ENCODE data around the gene PMAIP1.

The PMAIP1 gene

GRCh38 chr18:59915606-59916005, 15.8 kb downstream of the PMAIP1 start:
- DNase-seq (ENCODE audit: low read depth) = no peak

DNA sequence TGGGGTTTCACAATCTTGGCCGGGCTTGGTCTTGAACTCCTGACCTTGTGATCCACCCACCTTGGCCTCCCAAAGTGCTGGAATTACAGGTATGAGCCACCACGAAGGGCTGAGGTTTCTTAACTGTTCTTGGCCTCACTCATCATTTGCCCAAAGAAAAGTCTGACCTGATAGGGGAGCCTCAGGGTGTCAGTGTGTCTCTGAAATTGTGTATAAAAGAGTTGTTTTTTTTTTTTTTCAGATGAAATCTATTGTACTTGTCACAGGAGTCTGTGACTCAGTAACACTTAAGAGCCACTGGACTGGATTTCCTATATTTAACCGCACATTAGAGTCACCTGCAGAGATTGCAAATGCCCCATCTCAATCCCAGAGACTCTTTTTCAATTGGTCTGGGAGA, 16.9 kb downstream of the PMAIP1 start:
- DNase-seq (ENCODE audit: low read depth) = no peak

- no peak for DNase-seq (ENCODE audit: low read depth)
Measured at GRCh38 chr18:59917422-59917821, 17.6 kb downstream of the PMAIP1 start.

DNA sequence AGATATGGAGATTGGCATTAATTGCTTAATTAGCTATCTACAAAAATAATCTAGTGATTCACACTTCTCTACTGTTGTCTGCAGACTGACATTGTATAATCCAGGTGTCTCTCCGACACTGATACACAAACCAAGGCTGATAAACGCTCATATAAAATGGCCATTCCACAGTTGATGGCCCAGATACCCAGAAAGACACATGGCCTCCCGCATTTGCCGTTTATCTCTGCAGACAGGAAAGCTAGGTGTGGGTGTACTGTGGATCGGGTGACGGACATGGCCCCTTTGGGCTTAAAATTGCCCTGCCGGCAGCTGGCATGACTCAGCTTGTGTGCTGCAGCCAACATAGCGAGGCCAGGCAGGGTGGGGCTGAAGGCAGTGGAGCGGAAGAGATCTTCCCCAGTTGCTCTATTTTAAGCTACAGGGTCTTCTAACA, 18.5 kb downstream of the PMAIP1 start:
- no peak for DNase-seq (ENCODE audit: low read depth)

DNA sequence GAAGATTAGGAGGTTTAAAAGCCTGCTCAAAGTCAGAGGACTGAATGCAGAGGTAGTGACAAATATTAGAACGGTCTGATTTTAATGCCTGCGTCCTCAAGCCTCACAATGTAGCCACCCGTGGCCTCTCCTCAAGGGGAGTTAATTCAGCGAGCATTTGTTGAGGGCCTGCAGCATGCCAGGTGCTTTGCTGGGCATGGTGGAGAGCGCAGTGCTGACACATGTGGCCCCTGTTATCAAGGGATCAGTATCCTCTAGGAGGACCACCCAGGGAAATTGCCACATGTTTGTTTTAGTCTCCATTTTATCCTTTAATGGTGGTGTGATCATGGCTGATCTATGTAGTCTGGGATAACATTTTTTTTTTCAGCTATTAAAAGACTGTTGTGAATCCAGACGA, 19.2 kb downstream of the PMAIP1 start:
- no peak for DNase-seq (ENCODE audit: low read depth)

DNA sequence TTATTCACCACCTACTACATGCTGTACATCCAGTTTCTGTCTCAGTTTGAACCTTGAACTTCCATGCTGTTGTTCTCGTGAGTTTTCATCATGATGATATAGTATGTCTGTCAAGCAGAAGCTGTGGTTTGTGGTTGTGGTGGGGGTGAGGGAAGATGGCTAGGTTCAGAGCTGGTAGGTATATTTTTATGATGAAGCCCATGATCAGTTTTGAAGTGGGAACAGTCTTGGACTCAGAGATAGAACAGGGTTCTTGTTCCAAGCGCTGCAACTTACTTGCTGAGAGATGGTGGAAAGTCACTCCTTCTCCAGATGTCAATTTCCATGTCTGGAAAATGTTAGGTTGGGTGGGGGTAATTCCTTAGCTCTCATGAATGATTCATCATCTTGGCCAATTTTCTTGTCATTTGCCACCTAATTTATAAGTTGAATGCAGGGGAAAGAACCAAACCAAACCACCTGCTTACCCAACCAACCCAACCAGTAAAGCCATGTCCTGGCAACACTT, 21.6 kb downstream of the PMAIP1 start:
- DNase-seq (ENCODE audit: low read depth) = peak; percentile 17

DNA sequence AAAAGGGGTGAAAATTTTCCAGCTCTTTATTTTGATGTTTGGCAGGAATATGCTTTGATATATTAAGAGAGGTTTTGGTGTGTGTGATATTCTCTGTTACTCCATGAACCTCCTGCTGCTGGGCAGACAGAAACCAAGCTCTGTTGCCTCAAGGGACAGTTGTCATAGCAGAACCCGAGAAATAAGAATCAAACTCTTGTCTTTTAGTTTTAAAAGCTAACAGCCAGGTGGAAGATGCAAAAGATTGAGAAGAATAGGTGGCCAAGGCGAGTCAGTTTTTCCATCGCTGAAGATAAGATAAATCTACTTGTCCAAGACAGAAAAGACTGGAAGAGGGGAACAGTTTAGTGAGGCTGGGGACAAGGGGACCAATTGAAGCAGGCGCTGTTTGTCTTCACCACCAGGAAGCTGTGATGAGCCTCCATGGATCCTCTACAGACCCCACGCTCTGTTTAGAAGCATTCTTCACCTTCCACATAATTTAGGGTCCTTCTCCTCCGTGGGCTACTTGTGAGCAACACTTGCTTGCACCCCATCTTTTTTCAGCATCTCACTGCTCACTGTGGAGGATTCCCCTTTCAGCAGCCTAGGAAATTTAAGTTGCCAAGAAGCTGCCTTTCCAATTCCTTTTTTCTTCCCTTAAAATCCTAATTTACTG, 23.9 kb downstream of the PMAIP1 start:
- DNase-seq (ENCODE audit: low read depth) = no peak

- no peak for DNase-seq (ENCODE audit: low read depth)
Measured at GRCh38 chr18:59926131-59926530, 26.3 kb downstream of the PMAIP1 start.

- DNase-seq (ENCODE audit: low read depth) = no peak
Measured at GRCh38 chr18:59927246-59927825, 27.5 kb downstream of the PMAIP1 start.

GRCh38 chr18:59928201-59928600, 28.4 kb downstream of the PMAIP1 start:
- no peak for DNase-seq (ENCODE audit: low read depth)

DNA sequence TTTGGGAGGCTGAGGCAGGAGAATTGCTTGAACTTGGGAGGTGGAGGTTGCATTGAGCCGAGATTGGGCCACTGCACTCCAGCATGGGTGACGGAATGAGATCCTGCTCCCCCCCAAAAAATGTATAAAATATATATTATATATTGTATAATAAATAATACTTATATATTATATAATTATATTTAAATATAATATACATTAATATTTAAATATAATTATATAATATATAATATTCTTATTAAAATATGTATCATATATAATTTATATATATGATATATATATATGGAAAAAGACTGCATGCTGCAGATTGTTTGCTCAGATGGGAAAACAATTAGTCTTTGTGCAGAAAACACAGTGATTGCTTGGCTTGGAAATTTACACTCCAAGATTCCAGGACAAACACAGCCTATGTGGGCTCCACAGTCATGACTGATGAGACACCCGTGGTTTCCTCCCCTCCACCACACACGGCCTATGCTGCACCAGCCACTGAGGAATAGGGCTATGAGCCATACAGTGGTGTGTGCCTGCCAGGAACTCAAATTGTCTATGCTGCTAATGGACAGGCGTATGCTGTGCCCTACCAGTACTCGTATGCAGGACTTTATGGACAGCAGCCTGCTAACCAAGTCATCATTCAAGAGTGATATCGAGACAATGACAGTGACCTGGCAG, 30.0 kb downstream of the PMAIP1 start:
- DNase-seq (ENCODE audit: low read depth) = no peak

DNA sequence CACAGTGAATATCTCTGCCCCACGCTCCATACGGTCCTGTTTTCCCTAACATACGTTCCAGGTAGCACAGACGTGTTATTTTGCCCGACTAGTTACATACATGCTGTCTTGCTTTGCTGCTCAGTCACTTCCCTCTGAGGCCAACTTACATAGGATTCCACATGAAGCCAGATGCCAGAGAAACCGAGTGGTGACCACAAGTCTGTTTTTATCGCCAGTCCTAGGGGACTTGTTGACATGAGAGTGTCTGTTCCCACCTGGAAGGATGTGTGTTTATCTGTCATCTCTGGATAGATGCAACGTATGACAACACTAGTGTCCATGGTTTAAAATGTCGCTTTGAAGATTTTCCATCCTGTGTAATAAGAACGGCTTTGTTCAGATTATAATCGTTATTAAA, 32.6 kb downstream of the PMAIP1 start:
- no peak for DNase-seq (ENCODE audit: low read depth)

- no peak for DNase-seq (ENCODE audit: low read depth)
Measured at GRCh38 chr18:59938676-59939075, 38.9 kb downstream of the PMAIP1 start.

DNA sequence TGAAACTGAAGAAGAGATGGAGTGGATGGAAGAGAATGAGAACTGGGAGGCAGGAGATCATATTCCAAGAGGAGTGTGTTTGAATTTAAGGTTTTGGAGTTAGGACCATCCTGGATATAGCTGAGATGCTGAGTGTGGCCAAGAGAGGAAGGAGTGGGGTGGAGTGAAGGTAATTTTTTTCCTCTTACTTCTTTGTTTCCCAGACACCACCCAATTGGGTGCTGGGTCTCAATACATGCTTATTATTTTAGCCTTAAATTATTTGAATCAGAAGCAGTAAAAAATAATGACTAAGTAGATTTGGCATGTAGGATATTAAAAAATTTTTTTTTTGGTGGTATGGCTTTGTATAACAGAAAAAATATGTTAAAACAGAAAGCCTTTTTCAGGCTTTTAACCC, 39.3 kb downstream of the PMAIP1 start:
- no peak for DNase-seq (ENCODE audit: low read depth)

DNA sequence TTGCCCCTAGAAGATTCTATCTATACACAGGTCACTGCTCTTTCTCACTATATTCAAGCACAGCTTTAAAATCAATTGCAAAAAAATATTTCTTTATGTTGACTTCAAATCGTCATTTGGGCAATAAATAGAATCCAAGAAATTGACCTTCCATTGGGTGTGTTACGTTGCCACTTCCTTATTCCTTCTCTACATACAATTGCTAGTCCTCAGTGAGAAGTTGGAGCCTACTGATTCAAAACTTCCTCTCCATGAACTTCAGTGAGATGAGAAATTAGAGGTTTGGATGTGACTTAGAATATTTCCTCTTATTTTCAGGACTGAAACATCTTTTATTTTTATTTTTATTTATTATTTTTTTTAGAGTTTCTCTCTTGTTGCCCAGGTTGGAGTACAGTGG, 40.3 kb downstream of the PMAIP1 start:
- DNase-seq (ENCODE audit: low read depth) = no peak

GRCh38 chr18:59941331-59941730, 41.5 kb downstream of the PMAIP1 start:
- no peak for DNase-seq (ENCODE audit: low read depth)

- no peak for DNase-seq (ENCODE audit: low read depth)
Measured at GRCh38 chr18:59942601-59943000, 42.8 kb downstream of the PMAIP1 start.

GRCh38 chr18:59945544-59945943, 45.7 kb downstream of the PMAIP1 start:
- no peak for DNase-seq (ENCODE audit: low read depth)

DNA sequence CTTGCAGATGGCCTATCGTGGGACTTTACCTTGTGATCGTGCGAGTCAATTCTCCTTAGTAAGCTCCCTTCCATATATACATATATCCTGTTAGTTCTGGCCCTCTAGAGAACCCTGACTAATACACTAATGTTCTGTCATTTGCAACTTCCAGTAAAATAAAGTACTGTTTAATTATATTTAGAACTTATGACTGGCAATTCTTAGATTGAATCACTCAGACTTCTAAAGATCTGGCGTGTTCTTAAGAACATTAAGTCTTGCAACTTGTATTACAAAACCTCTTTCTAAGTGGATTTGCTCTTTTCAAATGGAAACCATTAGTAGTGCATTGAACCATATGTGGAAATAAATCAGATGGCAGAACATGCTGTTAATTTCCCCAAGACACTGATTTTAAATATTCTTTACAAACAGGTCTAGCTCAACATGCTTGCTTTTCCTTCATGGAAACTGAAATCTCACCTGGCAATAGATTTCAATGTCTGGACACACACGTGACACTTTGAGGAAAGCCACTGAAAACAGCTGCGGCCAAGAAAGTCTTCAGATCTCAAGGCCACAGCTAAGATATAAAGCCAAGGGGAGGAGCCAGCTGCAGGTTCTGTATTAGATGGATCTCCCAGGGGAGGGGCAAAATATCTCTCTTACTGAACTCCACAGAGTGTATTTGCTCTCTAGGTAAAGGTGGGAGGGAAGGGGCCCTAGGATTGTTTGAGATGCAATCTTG, 50.6 kb downstream of the PMAIP1 start:
- DNase-seq (ENCODE audit: low read depth) = no peak

DNA sequence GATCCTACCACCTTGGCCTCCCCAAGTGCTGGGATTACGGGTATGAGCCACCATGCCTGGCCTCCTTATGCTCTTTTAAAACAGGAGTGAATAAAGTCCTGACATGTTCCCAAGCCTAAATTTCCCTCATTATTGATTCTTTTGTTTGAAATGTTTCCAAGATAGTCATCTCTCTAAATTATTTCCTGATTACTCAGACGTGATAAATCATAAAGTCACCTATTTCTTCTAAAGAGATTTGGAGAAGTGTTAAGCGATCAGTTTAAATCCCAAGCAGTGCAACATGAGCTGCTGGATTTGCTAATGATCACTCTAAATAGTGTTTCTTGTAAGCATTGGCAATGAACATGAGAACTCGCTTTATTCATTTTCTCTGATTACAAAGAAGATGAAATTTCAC, 51.8 kb downstream of the PMAIP1 start:
- DNase-seq (ENCODE audit: low read depth) = no peak

DNA sequence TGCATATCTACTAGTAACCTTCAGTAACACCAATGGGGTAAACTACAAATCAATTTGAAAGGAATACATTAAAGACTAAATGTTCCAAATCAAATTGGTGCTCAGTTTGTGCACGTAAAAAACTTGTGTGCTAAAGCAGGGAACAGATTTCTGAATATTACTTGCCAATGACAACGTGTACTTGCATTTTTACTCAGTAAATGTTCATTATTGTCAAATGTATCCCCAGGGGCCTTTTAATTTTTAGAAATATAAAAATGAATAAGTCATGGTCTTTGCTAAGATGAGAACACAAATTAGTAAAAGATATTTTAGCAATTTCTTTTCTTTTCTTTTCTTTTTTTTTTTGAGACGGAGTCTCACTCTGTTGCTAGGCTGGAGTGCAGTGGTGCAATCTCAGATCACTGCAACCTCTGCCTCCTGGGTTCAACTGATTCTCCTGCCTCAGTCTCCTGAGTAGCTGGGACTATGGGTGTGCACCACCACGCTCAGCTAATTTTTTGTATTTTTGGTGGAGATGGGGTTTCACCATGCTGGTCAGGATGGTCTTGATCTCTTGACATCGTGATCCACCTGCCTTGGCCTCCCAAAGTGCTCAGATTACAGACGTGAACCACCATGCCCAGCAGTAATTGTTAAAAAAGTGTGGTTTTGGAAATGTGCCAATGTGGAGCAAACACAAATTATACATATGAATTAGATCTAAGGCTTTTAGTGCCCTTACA, 52.6 kb downstream of the PMAIP1 start:
- no peak for DNase-seq (ENCODE audit: low read depth)
